ENCODE data around the gene PLA2G15. TPM values are rescaled to one million over a fixed set of nuclear protein-coding genes. Genes with fewer than 3 reads are reported as not detected.
A peak's percentile ranks its signal among the peaks of the same experiment; 100 is the strongest.

The PLA2G15 gene
- total RNA-seq, 1 experiment from 2014 or later = 33.2 TPM

GRCh38 chr16:68242926-68243858 lies 2.0 kb upstream of the PLA2G15 start:
- Mint-ChIP-seq H3K27me3 (ENCODE audit: insufficient read depth, unreplicated experiment) (no peaks in the 10 kb centered on the region), H3K4me3 (ENCODE audit: unreplicated experiment) (peak overlapping the region; percentile 91), H3K36me3 (ENCODE audit: insufficient read depth, unreplicated experiment) (peaks cover 43% of the 10 kb centered on the region), H3K4me1 (ENCODE audit: low read depth, unreplicated experiment) (peaks cover 14% of the 10 kb centered on the region), H3K27ac (ENCODE audit: unreplicated experiment) (no peak overlapping the region), H3K9me3 (ENCODE audit: unreplicated experiment) (no peaks in the 10 kb centered on the region)
- intact Hi-C loops (cut with micrococcal nuclease; ENCODE audit: unreplicated experiment) = no loop called here
- Histone ChIP-seq H3K4me3 (ENCODE audit: low read depth, low read length) (no peak overlapping the region), H3K27me3 (replicated peaks; ENCODE audit: control insufficient read depth, insufficient read depth, low read length) (no peaks in the 10 kb centered on the region), H3K9me3 (no peaks in the 10 kb centered on the region; the same call in 1 of the 2 replicates), H3K4me1 (peaks cover 12% of the 10 kb centered on the region), H3K36me3 (ENCODE audit: control insufficient read depth, insufficient read depth, low read length) (no peaks in the 10 kb centered on the region)
- no TSS peak for BruUV-seq (replicated peaks)
- DNase-seq = no peak
- POLR2A ChIA-PET = interaction anchor here (1.0 kb wide), 1 partner anchor 7 kb away, joined by 3 read pairs; the partner anchor contains the start of gene ESRP2
- no peak for TF ChIP-seq CTCF (IDR thresholded peaks at IDR 0.05; ENCODE audit: insufficient read depth in 1 of 2, low read depth in 1 of 2, low read length in 1 of 2, severe bottlenecking in 1 of 2, unreplicated experiment in 1 of 2)
- CTCF ChIA-PET = interaction anchor here (0.8 kb wide), 1 partner anchor 862 kb away, joined by 5 read pairs; no protein-coding TSS in a partner anchor

GRCh38 chr16:68244481-68244902 lies 681 bp upstream of the PLA2G15 start:
- Histone ChIP-seq H3K36me3 (ENCODE audit: control insufficient read depth, insufficient read depth, low read length) (no peaks in the 10 kb centered on the region), H3K27me3 (replicated peaks; ENCODE audit: control insufficient read depth, insufficient read depth, low read length) (no peaks in the 10 kb centered on the region), H3K9me3 (no peaks in the 10 kb centered on the region), H3K4me1 (peaks cover 12% of the 10 kb centered on the region), H3K4me3 (ENCODE audit: low read depth, low read length) (peak overlapping the region; percentile 100)
- intact Hi-C loops (cut with micrococcal nuclease; ENCODE audit: unreplicated experiment) = no loop called here
- DNase-seq = no peak
- H3K4me1 Mint-ChIP-seq (ENCODE audit: low read depth, unreplicated experiment) = peaks cover 14% of the 10 kb centered on the region
- peak overlapping the region; percentile 91 for H3K4me3 Mint-ChIP-seq (ENCODE audit: unreplicated experiment)
- no peak for TF ChIP-seq CTCF (IDR thresholded peaks at IDR 0.05; ENCODE audit: insufficient read depth in 1 of 2, low read depth in 1 of 2, low read length in 1 of 2, severe bottlenecking in 1 of 2, unreplicated experiment in 1 of 2)
- ChIA-PET POLR2A (interaction anchor here (0.6 to 1.3 kb wide), 6 partner anchors 8 to 134 kb away, joined by 3 to 7 read pairs (median 4); partner anchors contain the start of genes ESRP2, PRMT7, SLC7A6 and SLC7A6OS), CTCF (interaction anchor here (0.6 to 1.5 kb wide), 3 partner anchors 20 to 223 kb away, joined by 3 to 7 read pairs (median 6); partner anchors contain the start of gene SLC7A6)
- H3K36me3 Mint-ChIP-seq (ENCODE audit: insufficient read depth, unreplicated experiment) = peaks cover 43% of the 10 kb centered on the region
- H3K27me3 Mint-ChIP-seq (ENCODE audit: insufficient read depth, unreplicated experiment) = no peaks in the 10 kb centered on the region
- H3K27ac Mint-ChIP-seq (ENCODE audit: unreplicated experiment) = peak overlapping the region; percentile 69
- TSS peak; percentile 65 for BruUV-seq (replicated peaks)
- H3K9me3 Mint-ChIP-seq (ENCODE audit: unreplicated experiment) = no peaks in the 10 kb centered on the region

- H3K4me3 ChIP-seq (ENCODE audit: low read depth, low read length) = peak overlapping the region; percentile 100
- POLR2A ChIA-PET = no interaction called here
- BruUV-seq (replicated peaks) = no TSS peak
Observed at GRCh38 chr16:68246121-68246520, 948 bp downstream of the PLA2G15 start.

More at GRCh38 chr16:68246121-68246520, 948 bp downstream of the PLA2G15 start:
- peaks cover 14% of the 10 kb centered on the region for H3K4me1 Mint-ChIP-seq (ENCODE audit: low read depth, unreplicated experiment)
- no peaks in the 10 kb centered on the region for H3K27me3 ChIP-seq (replicated peaks; ENCODE audit: control insufficient read depth, insufficient read depth, low read length)
- no peaks in the 10 kb centered on the region for H3K27me3 Mint-ChIP-seq (ENCODE audit: insufficient read depth, unreplicated experiment)
- H3K36me3 ChIP-seq (ENCODE audit: control insufficient read depth, insufficient read depth, low read length) = no peaks in the 10 kb centered on the region
- H3K4me3 Mint-ChIP-seq (ENCODE audit: unreplicated experiment) = peak overlapping the region; percentile 91
- H3K9me3 Mint-ChIP-seq (ENCODE audit: unreplicated experiment) = no peaks in the 10 kb centered on the region
- intact Hi-C loops (cut with micrococcal nuclease; ENCODE audit: unreplicated experiment) = no loop called here
- peak overlapping the region; percentile 53 for H3K27ac Mint-ChIP-seq (ENCODE audit: unreplicated experiment)
- H3K36me3 Mint-ChIP-seq (ENCODE audit: insufficient read depth, unreplicated experiment) = peaks cover 55% of the 10 kb centered on the region
- CTCF ChIA-PET = interaction anchor here (1.1 kb wide), 1 partner anchor 83 kb away, joined by 3 read pairs; no protein-coding TSS in a partner anchor
- no peak for DNase-seq
- peaks cover 12% of the 10 kb centered on the region for H3K4me1 ChIP-seq
- no peaks in the 10 kb centered on the region for H3K9me3 ChIP-seq
- TF ChIP-seq CTCF (IDR thresholded peaks at IDR 0.05; ENCODE audit: insufficient read depth in 1 of 2, low read depth in 1 of 2, low read length in 1 of 2, severe bottlenecking in 1 of 2, unreplicated experiment in 1 of 2) = no peak

Data from Caco-2 (cell line).